GM19043 (cell line): ENCODE results near the gene CXorf51B.
"Not testable (repeated sequence)": the region's sequence is repeated elsewhere in the genome, so short reads cannot be mapped to it uniquely, and the experiment has no call there.

ENCODE experiments used
- ATAC-seq: cut with Tn5 transposase; IDR thresholded peaks from one replicate; pipeline ENCODE4 v1.9.1; 2021; ENCODE audit warnings: low read depth; ENCODE audit not compliant: unreplicated experiment

The CXorf51B gene

DNA sequence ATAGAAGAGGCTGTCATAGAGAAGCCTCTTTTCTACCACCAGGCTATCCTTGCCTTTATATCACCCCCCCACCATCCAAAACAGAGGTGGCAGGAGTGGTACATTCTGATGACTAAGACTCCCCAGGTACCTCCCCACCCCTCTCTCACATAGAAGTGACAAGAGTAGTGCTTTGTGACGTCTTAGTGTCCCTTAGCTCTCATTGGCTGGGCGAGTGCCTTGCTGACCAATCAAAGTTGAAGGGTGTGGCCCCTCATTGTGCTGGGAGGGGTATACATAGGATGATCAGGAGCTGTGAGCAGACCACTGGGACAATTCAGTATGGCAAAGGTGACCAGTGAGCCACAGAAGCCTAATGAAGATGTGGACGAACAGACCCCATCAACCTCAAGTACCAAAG lies at the start of gene CXorf51B:
Gene CXorf51B, plus strand, starts transcription at position 301 of the 400 bp plus-strand sequence. Its CDS starts 21 bp downstream, at position 322.
- not testable (repeated sequence) for ATAC-seq

GRCh38 chrX:146814644-146815043 lies 5.1 kb downstream of the CXorf51B start, which contains the start of gene CXorf51A:
CXorf51A (minus strand) TSS chrX:146814744; CDS start chrX:146814723, 21 bp downstream.
- ATAC-seq = not testable (repeated sequence)

- ATAC-seq = no peak
Measured at GRCh38 chrX:146831994-146832393, 22.4 kb downstream of the CXorf51B start.

GRCh38 chrX:146854281-146854680 lies 44.7 kb downstream of the CXorf51B start:
- no peak for ATAC-seq
